Osteoblast (primary cell): Measurements from ENCODE around the gene SORCS3. TPM values are rescaled to one million over a fixed set of nuclear protein-coding genes. Genes with fewer than 3 reads are reported as not detected.

Experiments
- DNase-seq: peaks from one replicate; pipeline ENCODE4 v3.0.0; 2011; ENCODE audit warnings: low spot score, mixed read lengths; ENCODE audit not compliant: insufficient read length; ENCODE audit errors: missing footprints
- H2AFZ ChIP-seq: 2 replicates; pipeline ENCODE4 v1.6.0; 2011; ENCODE audit warnings: mild to moderate bottlenecking, low read length
- H3K27ac ChIP-seq: 2 replicates; pipeline ENCODE4 v1.5.1; 2011; ENCODE audit warnings: mild to moderate bottlenecking, low read depth, low read length, moderate library complexity
- H3K27me3 ChIP-seq: 2 replicates; pipeline ENCODE4 v1.6.0; 2012; ENCODE audit warnings: mild to moderate bottlenecking, control low read depth, inconsistent platforms, low read length, moderate library complexity; ENCODE audit not compliant: insufficient read depth
- H3K36me3 ChIP-seq: 2 replicates; pipeline ENCODE4 v1.5.1; 2011; ENCODE audit warnings: mild to moderate bottlenecking, low read length, control low read depth, moderate library complexity; ENCODE audit not compliant: insufficient read depth
- H3K4me1 ChIP-seq: 2 replicates; pipeline ENCODE4 v1.5.1; 2011; ENCODE audit warnings: mild to moderate bottlenecking, low read length, control low read depth, moderate library complexity; ENCODE audit not compliant: insufficient read depth
- H3K4me2 ChIP-seq: 2 replicates; pipeline ENCODE4 v1.6.0; 2011; ENCODE audit warnings: mild to moderate bottlenecking, low read length; ENCODE audit not compliant: insufficient read depth
- H3K4me3 ChIP-seq: fragments of 200-600 bp; sonication (generic); 3 replicates; pipeline ENCODE4 v1.5.1; 2012; ENCODE audit warnings: mild to moderate bottlenecking, low read length, inconsistent platforms; ENCODE audit not compliant: insufficient read depth
- H3K79me2 ChIP-seq: 2 replicates; pipeline ENCODE4 v1.6.0; 2012; ENCODE audit warnings: mild to moderate bottlenecking, low read length, control low read depth, inconsistent platforms; ENCODE audit not compliant: insufficient read depth
- H3K9me3 ChIP-seq: 2 replicates; pipeline ENCODE4 v1.5.1; 2011; ENCODE audit warnings: low read depth, low read length, control low read depth
- H4K20me1 ChIP-seq: 2 replicates; pipeline ENCODE4 v1.6.0; 2012; ENCODE audit warnings: mild to moderate bottlenecking, low read length, control low read depth; ENCODE audit not compliant: insufficient read depth
- total RNA-seq: library from RNA; depleted of rRNA; stranded (reverse); fragments of >200 nt; gene quantifications from 2 replicates; pipeline ENCODE4 v1.2.3, GENCODE V29; 2012
- TF ChIP-seq, protein P1 (sequence below): IDR thresholded peaks from 2 replicates; pipeline ENCODE4 v1.5.1; 2011; ENCODE audit warnings: mild to moderate bottlenecking, low read depth, low read length, moderate library complexity; ENCODE audit errors: extremely low read depth

The SORCS3 gene
- total RNA-seq, 1 donor = not detected

DNA sequence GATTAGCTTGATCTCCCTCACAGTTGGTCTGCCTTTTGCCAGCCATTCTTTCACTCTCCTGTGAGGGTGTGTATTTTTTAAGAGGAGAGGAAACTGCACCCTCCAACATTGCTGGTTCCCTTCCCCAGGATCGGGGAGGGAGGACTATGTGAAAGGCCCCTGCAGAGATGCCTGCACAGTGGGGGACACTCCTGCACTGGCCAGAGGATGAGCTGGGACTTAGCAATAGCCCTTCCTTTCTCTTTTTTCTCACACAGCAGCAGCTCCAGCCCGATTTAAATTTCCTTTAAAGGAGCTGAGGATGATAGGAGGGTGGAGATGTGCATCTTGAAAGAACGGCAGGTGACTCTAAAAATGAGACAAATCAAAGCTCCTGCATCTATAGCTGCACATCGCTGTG, 18.7 kb downstream of the SORCS3 start:
- no peak overlapping the region for H3K27ac ChIP-seq
- no peaks in the 10 kb centered on the region for H3K79me2 ChIP-seq
- no peaks in the 10 kb centered on the region for H3K36me3 ChIP-seq
- H3K9me3 ChIP-seq = no peaks in the 10 kb centered on the region
- DNase-seq = no peak
- H3K4me2 ChIP-seq = no peak overlapping the region
- H3K4me1 ChIP-seq = no peaks in the 10 kb centered on the region
- no peak overlapping the region for H3K4me3 ChIP-seq
- no peaks in the 10 kb centered on the region for H4K20me1 ChIP-seq
- H3K27me3 ChIP-seq = no peaks in the 10 kb centered on the region
- no peak overlapping the region for H2AFZ ChIP-seq
- TF ChIP-seq, protein P1, sequence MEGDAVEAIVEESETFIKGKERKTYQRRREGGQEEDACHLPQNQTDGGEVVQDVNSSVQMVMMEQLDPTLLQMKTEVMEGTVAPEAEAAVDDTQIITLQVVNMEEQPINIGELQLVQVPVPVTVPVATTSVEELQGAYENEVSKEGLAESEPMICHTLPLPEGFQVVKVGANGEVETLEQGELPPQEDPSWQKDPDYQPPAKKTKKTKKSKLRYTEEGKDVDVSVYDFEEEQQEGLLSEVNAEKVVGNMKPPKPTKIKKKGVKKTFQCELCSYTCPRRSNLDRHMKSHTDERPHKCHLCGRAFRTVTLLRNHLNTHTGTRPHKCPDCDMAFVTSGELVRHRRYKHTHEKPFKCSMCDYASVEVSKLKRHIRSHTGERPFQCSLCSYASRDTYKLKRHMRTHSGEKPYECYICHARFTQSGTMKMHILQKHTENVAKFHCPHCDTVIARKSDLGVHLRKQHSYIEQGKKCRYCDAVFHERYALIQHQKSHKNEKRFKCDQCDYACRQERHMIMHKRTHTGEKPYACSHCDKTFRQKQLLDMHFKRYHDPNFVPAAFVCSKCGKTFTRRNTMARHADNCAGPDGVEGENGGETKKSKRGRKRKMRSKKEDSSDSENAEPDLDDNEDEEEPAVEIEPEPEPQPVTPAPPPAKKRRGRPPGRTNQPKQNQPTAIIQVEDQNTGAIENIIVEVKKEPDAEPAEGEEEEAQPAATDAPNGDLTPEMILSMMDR = no peak

DNA sequence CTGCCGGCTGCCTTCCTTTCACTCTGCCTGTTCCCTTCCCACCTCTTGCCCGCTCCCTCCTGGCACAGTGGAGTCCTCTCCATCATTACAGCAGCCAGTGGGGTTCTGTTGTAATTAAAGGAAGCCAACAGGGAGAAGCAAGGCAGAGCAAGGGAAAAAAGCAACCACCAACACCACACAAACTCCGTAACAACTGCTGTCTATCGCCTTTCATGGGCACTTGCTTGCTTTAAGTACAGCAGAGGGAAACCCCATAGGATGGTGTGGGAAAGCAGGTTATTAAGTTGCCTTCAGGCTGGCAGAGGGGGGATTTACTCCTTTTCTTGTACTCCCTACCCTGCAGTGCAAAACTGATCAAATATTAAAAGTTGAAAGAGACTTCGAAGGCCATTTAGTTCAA, 22.0 kb downstream of the SORCS3 start:
- Histone ChIP-seq H3K4me1 (no peaks in the 10 kb centered on the region), H3K4me2 (no peak overlapping the region), H3K36me3 (no peaks in the 10 kb centered on the region), H2AFZ (no peak overlapping the region), H3K9me3 (no peaks in the 10 kb centered on the region), H3K4me3 (no peak overlapping the region), H4K20me1 (no peaks in the 10 kb centered on the region), H3K79me2 (no peaks in the 10 kb centered on the region), H3K27ac (no peak overlapping the region), H3K27me3 (no peaks in the 10 kb centered on the region)
- DNase-seq = no peak
- TF ChIP-seq, protein P1 = no peak

DNA sequence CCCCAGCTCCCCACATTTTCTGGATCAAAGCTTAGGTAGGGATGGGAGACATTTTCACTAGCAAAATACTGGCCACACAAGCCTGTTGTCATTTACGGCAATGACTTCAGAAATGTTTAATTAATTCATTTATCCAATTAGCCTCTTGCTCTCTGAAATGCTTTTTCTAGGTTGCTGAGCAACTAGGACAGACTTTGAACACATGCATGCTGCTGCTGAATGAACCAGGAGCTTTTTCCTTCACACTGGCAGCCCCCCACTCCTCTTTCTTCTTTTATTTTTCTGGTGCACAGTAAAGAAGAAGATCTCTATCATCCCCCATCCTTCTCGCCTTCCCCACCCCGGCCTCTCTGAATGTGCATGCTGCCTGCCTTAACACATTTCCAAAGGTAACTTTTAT, 22.5 kb downstream of the SORCS3 start:
- no peaks in the 10 kb centered on the region for H3K79me2 ChIP-seq

DNA sequence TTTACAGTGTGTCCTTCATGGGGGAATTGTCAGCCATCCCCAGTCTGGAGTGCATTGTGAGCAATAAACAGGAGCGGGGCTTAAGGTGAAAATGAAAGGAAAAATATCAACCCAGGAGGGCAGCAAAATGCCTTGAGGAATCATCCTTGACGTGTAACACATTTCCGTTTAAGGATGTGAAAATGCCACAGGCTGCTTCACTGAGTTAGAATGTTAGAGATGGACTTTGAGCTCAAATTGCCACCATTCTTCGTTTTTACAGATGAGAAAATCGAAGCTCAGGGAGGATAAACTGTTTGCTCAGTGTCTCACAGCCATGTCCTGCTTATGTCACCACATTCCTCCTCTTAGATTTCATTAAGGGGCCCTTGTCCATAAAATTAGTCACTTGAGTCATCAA, 23.1 kb downstream of the SORCS3 start:
- H3K79me2 ChIP-seq = no peaks in the 10 kb centered on the region
- DNase-seq = no peak
- H3K4me1 ChIP-seq = no peaks in the 10 kb centered on the region
- H3K36me3 ChIP-seq = no peaks in the 10 kb centered on the region
- no peak overlapping the region for H3K4me3 ChIP-seq
- H3K4me2 ChIP-seq = no peak overlapping the region
- TF ChIP-seq, protein P1 = no peak
- no peaks in the 10 kb centered on the region for H4K20me1 ChIP-seq
- no peaks in the 10 kb centered on the region for H3K9me3 ChIP-seq
- no peak overlapping the region for H3K27ac ChIP-seq
- H3K27me3 ChIP-seq = no peaks in the 10 kb centered on the region
- H2AFZ ChIP-seq = no peak overlapping the region

More for the DNA sequence above, 22.5 kb downstream of the SORCS3 start:
- TF ChIP-seq, protein P1 = no peak
- Histone ChIP-seq H2AFZ (no peak overlapping the region), H3K9me3 (no peaks in the 10 kb centered on the region), H3K27ac (no peak overlapping the region), H3K4me2 (no peak overlapping the region), H3K4me1 (no peaks in the 10 kb centered on the region), H3K27me3 (no peaks in the 10 kb centered on the region), H3K4me3 (no peak overlapping the region), H3K36me3 (no peaks in the 10 kb centered on the region), H4K20me1 (no peaks in the 10 kb centered on the region)
- no peak for DNase-seq
